ENCODE measurements around the gene ABHD4.
"Not testable (repeated sequence)": the region's sequence is repeated elsewhere in the genome, so short reads cannot be mapped to it uniquely, and the experiment has no call there.

ABHD4 gene, protein sequence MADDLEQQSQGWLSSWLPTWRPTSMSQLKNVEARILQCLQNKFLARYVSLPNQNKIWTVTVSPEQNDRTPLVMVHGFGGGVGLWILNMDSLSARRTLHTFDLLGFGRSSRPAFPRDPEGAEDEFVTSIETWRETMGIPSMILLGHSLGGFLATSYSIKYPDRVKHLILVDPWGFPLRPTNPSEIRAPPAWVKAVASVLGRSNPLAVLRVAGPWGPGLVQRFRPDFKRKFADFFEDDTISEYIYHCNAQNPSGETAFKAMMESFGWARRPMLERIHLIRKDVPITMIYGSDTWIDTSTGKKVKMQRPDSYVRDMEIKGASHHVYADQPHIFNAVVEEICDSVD
- total RNA-seq: 2.6 reads per million, percentile 8 among the genes with 10 or more reads in this experiment

DNA sequence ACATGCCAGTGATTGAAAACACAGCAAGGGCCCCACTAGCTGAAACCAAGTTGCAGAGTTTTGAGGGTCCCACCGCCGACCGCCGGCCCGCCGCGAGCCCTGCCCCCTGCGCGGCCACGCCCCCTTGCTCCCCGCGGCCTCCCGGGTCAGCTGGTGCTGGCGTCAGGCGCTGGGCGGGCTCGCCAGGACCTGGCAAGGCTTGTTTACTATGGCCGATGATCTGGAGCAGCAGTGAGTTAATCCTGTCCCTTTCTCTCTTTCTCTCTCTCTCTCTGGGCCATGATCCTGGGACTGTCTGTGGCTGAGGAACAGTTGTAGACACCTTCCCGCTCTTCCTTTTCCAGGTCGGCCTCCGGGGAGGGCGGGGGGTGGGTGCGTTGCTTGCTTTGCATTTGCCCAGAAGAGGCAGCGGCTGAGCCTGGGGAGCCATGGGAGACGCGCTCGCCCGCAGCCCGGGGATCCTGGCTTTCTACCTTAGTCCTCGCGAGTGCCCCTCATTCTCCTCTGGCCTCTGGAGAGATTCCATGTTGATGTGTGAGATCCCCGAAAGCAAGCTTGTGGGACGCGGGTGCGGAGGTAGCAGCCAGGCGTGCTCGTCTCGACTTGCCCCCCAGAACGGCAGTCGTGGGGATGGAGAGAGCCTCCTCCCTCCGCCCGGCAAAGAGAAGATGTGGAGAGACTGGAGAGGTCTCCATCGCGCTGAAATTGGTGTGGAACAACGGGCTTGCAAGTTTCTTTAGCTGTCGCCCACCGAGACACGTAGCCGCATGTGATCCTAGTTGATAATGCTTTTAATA lies at the start of gene ABHD4:
Gene ABHD4, plus strand, starts transcription at position 202 of the 797 bp plus-strand sequence. Its CDS starts 7 bp downstream, at position 209.
- DNase-seq: peak; percentile 45

DNA sequence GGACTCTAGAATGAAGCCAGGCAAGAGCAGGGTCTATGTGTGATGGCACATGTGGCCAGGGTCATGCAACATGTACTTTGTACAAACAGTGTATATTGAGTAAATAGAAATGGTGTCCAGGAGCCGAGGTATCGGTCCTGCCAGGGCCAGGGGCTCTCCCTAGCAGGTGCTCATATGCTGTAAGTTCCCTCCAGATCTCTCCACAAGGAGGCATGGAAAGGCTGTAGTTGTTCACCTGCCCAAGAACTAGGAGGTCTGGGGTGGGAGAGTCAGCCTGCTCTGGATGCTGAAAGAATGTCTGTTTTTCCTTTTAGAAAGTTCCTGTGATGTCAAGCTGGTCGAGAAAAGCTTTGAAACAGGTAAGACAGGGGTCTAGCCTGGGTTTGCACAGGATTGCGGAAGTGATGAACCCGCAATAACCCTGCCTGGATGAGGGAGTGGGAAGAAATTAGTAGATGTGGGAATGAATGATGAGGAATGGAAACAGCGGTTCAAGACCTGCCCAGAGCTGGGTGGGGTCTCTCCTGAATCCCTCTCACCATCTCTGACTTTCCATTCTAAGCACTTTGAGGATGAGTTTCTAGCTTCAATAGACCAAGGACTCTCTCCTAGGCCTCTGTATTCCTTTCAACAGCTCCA lies 48.7 kb upstream of the ABHD4 start:
- no peak for DNase-seq

DNA sequence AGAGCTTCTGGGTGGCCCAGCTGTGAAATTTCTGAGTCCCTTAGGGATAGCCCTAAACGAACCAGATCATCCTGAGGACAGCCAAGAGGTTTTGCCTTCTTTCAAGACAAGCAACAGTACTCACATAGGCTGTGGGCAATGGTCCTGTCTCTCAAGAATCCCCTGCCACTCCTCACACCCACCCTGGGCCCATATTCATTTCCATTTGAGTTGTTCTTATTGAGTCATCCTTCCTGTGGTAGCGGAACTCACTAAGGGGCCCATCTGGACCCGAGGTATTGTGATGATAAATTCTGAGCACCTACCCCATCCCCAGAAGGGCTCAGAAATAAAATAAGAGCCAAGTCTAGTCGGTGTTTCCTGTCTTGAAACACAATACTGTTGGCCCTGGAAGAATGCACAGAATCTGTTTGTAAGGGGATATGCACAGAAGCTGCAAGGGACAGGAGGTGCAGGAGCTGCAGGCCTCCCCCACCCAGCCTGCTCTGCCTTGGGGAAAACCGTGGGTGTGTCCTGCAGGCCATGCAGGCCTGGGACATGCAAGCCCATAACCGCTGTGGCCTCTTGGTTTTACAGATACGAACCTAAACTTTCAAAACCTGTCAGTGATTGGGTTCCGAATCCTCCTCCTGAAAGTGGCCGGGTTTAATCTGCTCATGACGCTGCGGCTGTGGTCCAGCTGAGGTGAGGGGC lies 48.0 kb upstream of the ABHD4 start:
- peak; percentile 68 for DNase-seq

DNA sequence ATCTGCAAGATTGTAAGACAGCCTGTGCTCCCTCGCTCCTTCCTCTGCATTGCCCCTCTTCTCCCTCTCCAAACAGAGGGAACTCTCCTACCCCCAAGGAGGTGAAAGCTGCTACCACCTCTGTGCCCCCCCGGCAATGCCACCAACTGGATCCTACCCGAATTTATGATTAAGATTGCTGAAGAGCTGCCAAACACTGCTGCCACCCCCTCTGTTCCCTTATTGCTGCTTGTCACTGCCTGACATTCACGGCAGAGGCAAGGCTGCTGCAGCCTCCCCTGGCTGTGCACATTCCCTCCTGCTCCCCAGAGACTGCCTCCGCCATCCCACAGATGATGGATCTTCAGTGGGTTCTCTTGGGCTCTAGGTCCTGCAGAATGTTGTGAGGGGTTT lies 46.5 kb upstream of the ABHD4 start:
- DNase-seq: no peak

DNA sequence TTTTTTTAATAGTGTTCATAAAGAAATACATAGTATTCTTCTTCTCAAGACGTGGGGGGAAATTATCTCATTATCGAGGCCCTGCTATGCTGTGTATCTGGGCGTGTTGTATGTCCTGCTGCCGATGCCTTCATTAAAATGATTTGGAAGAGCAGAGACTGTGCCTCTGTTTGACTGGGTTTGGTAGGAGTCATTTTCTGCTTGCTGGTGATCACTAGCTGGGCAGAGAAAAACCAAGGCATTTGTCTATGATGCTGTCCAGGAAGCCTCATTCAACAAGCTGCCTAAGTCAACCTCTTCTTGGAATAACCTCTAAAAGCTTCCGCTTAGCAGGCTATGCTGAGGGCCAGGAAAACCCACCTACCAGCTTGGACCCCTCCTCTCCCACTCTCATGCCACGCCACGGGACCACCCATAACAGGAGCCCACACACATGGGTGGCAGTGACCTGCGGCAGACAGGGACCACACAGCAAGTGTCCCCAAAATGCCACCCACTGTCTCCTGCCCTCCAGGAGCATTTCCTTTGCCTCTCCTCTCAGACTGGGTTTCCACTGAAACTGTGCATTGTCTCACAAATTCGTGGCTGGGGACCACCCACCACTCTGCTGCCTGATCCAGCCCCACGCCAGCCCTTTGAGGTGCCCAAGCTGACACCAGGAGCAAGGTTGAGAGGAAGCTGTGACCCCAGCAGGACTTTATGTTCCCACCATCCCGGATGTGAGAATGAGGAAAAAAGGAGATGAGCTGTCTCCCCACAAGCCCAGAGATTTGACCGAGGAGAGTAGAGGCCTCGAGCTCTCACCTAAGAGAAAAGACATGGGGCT lies 45.9 kb upstream of the ABHD4 start:
- no peak for DNase-seq

DNA sequence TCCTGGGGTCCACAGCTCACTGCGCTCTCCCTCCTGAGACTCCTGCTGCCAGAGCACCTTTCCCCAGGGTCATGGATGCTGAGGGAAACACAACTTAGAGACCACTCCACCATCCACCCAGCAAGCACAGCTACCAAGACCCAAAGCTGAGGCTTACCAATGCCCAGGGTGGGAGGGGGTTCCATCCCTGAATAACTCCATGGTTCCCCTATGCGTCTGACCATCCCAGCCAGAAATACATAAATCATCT lies 45.3 kb upstream of the ABHD4 start:
- DNase-seq: no peak

DNA sequence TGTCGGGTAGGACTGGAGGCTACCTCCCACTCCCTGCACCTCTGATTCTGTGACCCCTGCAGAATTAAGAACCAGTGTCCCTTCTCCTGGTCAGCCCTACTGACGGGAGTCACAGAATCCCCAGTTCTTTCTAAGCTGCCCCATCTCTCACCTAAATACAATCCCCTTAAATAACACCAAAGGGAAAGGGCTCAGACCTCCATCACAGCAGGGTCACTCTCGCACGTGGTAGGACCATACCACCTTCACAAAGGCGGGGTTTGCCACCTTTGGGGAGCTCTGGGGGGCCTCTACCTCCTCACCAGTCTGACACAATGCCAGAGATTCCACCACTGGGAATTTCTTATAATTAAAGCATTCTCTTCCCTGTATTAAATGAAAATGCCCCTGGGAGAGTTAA lies 44.7 kb upstream of the ABHD4 start:
- DNase-seq: no peak

DNA sequence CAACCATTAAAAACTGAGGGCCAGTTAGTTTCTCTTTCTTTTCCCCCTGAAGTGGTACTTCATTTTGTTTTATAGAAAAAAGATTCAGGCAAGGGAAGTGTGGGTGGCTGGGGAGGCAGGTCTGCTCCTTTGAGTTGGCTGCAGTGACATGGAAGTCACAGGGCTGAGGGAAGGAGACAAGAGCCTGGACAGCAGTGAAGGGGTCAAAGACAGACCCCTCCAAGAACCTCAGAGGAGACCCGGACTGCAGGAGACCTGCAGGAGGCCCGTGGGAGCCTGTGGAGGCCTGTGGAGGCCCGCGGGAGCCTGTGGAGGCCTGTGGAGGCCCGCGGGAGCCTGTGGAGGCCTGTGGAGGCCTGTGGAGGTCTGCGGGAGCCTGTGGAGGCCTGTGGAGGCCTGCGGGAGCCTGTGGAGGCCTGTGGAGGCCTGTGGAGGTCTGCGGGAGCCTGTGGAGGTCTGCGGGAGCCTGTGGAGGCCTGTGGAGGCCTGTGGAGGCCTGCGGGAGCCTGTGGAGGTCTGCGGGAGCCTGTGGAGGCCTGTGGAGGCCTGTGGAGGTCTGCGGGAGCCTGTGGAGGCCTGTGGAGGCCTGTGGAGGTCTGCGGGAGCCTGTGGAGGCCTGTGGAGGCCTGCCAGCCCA lies 44.1 kb upstream of the ABHD4 start:
- not testable (repeated sequence) for DNase-seq

DNA sequence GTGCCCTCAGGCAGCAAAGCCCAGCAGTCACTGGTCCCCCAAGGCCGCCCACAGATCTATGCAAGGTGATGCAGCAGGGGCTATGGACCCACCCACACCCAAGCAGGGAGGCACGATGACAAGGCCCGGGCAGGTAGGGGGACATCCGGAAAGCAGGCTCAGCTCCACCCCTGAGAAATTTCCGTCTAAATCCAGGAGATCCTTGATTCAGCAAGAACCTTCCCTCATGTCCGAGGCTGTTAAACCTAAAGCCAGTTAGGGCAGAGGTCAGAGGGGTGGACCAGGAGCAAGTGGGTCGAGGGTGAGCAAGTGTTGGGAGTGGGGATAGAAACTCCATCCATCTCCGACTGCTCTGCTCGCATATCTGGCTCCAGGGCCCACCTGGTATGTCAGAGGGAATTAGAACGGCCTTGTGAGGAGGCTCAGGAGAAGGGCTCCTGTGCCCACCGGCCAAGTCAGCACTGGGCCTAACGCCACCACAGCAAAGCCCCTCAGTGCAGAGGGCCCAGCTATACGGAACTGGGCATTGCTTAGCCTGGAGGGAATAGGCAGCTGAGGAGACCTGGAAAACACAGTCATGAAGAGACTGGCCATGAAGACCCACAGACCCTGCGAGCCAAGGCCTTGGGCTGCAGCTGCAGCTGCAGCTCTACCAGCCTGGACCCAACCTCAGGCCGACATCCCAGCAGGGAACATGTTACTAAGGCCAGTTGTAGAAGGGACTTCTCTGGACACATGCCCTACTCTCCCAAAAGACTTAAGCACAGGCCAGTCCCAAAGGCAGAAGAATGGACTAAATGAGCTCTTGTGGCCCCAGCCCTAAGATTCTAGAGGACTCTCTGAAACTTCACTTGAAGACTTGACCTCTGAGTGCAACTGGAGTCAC lies 43.4 kb upstream of the ABHD4 start:
- no peak for DNase-seq

DNA sequence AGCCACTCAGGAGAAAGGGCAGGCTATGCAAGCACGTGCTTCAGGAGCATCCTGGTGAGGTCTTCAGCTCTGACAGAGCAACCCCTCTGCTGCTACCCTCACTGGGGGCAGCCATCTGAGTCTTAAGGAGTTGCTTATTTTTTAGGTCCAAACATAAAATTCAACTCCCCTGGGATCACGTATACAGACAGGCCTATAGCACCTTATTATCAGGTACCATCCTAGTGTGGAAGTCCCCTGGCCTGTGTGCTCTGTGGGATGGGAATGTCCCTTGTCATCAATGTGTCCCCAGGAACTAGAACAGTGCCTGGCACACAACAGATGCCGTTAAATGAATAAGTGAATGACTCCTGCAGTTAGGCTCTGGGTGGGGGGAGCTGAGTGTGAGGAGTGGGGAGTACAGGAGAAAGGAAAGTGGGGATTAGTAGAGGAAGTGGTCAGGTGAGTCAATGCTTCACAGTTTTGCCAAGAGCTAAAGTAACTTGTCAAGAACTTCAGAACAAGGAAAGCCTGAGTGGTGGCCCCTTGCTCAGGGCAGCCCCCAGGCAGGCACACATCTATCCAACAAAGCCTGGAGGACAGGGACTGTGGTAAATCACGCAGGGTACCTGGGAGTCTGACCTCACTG lies 42.6 kb upstream of the ABHD4 start:
- DNase-seq: peak; percentile 66

DNA sequence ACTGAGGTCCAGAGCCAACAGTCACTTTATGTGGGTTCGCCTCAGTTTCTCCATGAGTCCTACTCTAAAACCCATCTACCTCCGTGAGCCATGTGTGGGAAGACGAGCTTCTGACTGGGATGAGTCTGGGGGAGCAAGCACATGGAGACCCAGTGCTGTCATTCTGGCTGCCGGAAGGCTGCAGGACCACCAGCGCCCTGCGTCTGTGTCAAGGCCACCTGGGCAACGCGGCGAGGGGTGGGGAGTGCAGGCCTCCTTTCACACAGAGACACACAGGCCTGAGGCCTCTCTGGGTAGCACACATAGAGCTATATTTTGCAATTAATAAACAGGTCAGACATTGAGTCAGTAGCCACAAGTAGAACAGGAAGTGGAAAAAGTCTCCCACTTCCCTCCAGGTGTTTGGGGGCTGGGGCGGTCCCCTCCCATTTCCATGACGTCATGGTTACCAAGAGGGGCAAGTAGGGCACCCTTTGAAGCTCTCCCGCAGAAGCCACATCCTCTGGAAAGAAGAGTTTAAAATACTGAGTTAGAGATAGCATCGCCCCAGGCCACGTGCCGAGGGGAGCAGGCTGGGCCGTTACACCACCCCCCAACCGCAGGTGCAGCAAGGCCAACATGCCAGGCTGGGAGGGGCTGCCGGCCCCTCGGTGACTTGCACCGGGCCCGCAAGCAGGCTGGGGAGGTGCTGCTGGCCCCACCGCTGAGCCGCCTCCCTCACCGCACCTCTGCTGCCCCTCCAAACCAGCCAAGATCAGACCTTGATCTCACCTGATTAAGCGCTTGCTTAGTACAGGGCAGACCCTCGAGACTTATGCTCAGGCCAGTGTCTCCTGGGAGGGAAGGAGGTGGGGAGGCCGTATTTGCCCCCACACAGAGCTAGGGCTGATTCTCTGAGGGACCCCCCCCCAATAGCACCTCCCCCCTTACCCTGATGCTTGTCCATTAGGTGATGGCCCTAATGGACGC lies 41.8 kb upstream of the ABHD4 start:
- peak; percentile 99 for DNase-seq

DNA sequence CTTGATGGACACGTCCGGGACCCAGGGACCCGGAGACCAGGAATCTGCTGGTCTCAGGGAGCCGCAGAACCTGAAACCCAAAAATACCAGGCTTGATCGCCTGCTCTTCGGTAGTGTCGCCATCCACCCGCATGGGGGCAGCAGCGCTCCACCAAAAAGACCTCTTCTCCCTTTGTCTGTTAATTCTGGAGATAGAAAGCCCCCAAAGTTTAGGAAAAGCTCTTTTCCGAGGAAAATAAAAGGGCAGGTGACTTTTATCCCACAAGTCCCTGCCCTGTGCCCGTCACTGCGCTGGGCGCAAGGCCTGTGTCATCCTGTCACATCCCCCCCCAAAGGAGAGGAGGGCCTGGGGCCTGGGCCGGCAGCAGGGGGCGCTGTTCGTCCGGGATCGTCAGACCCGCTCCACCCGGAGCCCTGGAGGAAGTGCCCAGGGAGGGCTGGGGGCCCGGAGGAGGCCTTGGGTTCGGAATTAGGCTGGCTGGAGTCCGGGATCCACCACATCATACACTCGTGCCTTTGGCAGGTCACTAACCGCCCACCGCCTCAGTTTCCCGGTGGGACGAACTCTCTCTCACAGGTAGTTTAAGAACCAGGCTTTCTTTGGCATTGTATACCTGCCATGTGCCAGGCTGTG lies 41.0 kb upstream of the ABHD4 start:
- DNase-seq: peak; percentile 86

DNA sequence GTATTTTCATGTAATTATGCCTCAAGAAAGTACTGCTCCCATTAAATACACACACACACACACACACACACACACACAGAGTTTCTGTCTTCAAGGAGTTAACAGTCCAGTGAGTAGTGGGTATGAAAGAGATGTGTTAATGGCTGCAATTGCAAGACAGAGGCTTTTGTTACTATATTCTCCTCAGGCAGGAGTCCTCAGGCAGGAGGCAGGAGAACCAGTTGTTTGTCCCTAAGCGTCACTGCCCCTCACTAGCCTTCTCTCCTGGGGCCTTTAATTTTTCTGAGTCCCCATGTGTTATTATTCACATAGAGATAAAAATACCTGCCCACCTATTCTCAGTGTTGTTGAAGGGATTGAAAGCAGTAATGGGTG lies 40.3 kb upstream of the ABHD4 start:
- no peak for DNase-seq

DNA sequence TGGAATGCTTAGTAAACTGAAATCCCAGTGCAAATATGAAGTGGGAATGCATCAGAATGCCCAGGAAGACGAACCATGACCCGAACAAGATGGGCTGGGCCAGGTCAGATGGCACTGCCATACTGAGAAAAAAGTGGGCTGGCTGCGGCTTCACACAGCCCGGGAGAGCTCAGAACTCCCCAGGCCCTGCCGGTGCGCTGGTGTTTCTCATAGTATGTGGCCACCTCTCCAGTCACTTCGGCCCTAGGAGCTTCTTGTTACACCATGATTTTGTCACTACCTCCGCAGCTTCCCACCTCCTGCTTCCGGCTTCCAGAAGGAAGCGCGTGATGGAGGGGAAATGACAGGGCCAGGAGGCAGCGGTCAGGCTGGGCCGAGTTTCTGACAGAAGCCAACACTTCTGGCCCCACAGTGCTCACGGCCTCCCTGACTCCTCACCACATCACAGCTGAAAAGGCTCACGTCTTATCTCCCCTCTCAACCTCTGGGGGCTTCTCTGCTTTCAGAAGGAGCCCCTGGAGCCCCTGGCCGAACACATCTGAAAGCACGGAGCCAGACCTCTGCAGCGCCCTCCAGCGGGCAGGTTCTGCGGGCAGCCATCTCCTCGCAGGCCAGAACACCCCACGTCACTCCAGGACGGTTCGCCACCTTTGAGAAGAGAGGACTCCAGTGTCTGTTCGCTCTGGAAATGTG lies 39.7 kb upstream of the ABHD4 start:
- DNase-seq: no peak

DNA sequence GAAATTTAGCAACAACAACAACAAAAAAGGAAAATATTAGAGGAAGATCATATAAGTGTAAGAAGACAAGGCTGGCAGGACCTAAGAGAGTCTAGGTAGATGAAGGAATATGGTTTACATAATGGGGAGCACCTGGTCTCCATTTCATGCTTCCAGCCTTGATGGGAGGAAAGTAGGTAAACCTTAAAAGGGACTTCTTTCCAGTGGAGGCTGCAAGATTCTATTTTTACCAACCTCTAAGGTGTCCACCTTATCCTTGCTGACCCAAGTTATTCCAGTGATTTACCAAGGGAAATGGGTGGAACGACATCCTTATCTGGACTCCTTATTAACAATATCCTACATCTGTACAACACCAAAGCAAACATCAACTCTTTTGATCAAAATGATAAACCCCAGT lies 39.1 kb upstream of the ABHD4 start:
- no peak for DNase-seq

DNA sequence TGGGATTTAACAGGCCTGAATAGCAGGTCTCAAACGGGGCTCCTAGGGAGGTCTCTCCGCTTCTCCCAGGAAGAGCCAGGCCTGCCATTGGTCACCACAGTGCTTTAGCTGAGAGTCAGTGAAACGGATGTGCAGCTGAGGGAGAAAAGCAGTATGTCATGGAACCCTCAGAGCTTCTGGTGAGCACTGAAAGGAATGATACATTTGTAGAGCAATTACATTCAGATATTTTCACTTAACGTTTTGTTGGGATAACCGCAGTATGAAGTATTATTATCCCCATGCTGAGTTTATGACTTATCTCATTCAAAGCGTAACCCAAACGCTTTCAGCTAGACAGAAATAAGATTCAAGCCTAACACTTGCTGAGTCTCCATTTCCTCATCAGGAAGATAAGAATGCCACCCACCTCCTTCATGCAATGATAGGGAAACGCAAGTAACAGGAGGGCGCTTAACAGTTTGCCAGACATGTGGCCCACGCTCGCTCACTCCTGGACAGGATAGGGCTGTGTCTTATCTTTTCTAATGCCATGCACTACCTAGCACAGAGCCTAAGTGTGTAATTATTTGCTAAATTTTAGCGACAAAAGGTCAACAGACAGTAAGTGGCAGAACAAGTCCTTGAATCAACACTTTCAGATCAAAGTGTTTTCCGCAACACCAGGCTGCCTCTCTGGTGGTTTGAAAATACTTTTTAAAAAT lies 37.3 kb upstream of the ABHD4 start:
- no peak for DNase-seq

DNA sequence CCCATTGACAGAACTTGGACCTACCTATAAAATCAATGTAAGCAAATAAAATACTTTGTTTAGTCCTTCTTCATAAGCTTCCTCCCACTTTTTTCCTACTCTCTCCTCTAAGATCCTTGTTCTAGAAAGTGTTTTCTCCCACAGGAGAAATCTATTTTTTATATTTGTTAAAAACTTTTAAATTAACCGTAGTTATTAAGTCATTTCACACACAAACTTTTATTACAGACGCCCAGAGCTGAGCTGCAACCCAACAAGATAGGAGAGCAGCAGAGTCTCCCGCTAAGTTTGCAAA lies 36.8 kb upstream of the ABHD4 start:
- DNase-seq: no peak

All from effector CD4-positive, alpha-beta T cell (primary cell).